CD4-positive, alpha-beta T cell treated with Interleukin-21 for 1 hour (primary cell): Measurements from ENCODE around the gene ELMO1.

Experiments
- DNase-seq: peaks from one replicate; pipeline ENCODE4 v3.0.0-alpha.2; 2020

Gene ELMO1

DNA sequence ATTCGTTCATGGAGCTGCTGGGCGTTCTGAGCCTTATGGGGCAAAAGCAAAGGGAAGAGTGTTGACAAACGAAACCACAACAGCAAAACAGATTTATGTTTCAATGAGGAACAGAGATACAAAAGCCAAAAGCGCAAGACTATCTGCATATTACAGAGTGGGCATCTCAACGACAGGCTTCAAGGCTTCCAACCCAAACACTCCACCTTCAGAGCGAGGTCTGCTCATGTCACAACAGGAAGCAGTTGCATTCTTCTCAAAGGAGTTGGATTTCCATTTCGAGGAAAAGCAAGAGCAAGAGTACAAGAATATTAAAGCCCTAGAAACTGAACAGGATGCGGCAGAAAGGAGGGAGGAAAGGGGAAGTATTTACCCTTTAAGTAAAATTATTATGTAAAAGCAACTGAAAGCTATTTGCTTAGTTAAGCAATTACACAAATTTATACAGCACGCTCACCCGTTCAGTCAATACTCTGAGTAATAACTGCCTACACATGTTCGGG lies 189.3 kb downstream of the ELMO1 start:
- DNase-seq = no peak

DNA sequence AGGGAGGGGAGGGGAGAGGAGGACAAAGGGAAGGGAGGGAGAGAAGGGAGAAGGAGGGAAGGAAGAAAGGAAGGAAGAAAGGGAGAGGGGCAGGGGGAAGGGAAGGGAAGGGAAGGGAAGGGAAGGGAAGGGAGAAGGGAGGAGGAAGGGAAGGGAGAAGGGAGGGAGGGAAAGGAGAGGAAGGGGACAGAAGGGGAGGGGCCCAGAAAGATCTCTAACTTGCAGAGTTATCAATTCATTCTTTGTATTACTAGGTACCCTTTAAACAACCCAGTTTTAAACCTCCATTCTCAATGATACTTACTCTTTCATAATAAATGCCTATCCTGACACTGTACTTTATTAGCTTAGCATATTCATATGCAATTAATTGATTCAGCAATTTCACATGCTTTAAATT lies 192.0 kb downstream of the ELMO1 start:
- no peak for DNase-seq

DNA sequence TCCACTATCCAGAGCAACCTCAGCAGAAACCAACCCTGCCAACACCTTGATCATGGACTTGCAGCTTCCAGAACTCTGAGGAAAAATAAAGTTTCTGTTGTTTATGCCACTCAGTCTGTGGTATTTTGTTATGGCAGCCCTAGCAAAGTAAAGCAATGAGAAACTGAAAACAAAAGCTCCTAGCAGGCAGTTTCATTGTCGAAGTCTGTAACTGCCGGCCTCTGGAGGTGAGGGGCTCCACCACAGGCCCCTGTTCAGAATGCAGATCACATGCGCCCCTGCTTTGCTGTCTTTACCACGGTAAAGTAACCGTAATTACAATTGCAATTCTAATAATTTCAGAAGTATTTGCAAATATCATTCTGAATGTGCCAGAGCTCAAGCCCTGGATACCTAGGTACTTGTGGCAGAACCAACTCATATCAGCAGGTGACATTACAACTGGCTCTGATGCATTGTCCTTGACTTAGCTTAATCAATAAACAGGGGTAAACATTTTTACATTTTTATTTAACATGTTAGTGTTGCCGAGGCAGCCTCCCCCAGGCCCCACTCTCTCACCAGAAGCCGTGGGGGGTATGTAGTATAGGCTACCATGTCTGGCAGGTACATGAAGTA lies 193.2 kb downstream of the ELMO1 start:
- DNase-seq = no peak

DNA sequence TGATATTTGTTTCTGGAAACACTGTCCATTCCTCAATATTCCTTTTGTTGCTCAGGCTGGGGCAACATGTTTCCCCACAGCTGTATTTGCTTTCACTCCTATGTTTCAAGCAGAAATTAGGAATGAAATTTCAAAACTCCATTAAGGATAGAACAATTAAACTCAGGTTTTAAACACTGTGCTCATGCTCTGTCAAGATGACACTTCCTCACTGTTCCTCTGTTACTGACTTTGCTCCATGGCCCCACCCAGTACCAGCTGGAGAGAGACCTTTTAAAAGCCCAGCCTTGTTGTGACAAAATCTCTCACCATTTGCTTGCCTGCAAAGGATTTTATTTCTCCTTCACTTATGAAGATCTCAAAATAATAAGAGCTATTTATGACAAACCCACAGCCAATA lies 197.4 kb downstream of the ELMO1 start:
- no peak for DNase-seq

DNA sequence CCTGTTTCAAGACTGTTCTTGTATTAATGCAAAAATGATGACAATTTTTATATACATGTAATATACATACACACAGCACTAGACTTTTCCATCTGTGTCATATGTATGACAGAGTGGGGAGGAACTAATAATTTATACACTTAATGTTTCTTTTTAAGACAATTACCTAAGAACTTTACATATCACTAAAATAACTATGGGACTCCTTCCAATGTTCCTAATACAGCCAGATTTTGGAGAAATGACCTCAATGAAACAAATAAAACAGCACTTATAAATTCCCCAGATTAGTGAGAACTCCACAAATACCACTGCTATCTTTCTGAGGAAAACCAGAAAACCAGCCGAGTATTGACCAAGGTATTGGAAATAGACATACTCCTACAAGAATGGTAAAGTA lies 199.4 kb downstream of the ELMO1 start:
- DNase-seq = no peak

DNA sequence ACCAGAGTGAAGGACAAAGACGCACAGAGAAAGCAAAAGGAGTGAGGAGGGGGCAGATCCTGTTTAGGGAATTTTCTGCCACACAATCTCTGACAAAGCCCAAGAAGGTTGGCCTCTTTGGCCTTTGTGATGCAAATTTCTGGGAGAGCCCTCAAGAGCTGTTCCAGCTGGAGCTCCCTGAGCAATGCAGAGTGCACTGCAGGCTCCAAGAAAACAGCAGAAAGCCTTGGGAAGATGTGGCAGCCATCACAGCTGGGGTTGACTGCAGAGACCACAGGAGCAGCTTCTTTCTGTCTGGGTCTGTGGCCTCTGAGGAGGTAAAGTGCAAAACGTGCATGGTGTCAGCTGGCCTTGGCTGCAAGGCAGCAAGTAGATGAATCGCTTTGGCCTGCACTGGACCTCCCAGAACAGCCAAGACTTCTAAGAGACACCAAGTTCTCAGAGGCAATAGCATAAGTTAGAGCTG lies 200.2 kb downstream of the ELMO1 start:
- DNase-seq = no peak

DNA sequence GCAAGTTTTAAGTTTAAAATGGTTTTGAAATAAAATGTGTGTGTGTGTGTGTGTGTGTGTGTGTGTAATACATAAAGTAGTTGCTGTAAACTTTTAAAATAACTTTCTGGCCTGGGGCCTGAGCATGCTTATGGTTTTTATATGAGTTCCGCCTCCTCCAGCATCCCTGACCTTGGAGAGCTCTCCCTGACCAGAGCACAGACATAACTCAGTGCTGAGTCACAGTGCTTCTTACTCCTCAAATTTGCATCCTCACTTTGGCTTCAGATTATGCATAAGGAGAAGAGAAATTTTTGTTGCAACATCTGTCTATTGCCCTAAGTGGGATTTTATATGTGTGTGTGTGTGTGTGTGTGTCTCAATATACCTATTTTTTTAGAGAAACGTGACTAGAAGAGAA lies 200.8 kb downstream of the ELMO1 start:
- DNase-seq = no peak

DNA sequence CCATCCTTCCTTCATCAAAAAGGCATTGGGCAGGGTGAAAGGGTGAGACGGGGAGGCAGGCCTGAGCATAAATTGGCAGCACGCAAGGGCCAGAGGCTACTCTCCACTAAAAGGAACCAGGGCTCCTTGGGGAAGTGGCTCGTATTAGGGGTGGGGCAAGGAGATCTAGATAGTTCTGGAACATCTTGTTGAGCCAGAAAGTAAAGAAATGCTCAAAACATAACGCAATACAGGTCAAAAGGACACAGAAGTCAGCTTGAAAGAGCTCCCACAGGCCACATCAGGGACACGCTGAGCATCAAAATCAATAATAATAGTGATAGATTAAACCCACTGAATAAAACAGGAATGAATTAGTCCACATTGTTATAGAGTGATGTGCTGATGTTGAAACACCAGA lies 203.1 kb downstream of the ELMO1 start:
- DNase-seq = no peak

DNA sequence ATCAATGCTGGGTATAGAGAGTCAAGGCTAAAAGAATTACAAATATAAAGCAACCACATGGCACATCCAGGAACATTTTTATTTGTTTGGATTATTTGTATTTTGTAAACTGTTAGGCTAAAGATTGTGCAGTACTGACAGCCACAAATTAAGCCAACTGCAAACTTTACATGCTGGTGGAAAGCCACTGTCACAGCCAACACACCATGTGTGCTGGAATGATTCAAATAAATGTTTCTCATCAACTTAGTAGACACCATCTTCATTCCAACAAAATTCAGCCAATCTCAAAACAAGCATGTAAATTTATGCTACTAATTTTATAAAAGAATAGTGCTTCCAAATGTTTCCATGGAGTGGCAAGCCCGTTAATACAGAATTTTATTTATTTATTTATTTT lies 211.8 kb downstream of the ELMO1 start:
- DNase-seq = no peak

DNA sequence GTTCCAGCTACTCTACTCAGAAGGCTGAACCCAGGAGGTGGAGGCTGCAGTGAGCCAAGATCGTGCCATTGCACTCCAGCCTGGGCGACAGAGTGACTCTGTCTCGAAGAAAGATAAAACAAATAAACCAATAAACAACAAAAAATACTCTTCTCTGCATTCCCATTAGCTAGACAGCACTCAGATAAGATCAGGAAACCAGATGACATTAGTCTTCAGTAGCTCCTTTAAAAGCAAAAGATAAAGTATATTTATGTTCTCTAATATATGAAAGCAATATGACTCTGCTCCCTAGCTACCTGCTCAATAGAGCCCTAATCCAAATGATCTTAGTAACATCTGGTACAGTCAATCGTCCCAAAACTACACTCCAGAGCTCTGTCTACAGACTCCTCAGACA lies 212.9 kb downstream of the ELMO1 start:
- DNase-seq = no peak

DNA sequence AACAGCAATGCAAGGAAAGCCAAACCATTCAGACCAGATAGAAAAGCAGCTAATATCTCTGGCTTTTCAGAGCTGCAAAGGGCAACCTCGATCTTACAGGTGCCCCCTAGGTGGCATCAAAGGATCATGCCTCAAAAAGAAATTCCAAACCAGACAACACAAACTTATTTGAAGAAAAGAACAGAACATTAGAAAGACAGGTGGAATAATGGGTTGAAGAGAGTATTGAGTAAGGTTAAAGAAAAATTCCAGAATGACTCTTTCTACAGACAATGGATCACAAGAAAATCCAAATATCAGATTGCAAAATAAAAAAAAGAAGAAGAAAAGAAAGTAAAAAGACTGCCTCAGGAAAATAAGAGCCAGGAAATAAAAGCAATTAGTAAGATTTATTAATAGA lies 213.7 kb downstream of the ELMO1 start:
- peak; percentile 44 for DNase-seq

DNA sequence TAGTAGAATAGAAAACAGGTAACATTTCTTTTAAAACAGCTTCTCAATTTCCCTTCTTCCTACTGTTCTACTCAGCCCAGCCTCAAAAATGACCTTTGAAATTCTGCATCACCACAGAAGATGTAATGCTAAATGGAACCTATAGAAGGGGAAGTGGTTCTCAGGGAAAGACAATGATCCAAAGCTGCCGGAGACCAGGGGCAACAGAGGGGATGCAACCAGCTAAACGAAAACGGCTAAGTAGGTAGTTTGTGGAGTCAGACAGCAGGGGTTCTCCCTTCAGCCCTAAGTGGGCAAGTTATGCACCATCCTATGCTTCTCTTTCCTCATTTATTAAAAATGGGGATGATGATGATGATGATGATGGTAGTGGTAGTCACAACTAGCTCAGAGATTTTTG lies 214.3 kb downstream of the ELMO1 start:
- DNase-seq = no peak

DNA sequence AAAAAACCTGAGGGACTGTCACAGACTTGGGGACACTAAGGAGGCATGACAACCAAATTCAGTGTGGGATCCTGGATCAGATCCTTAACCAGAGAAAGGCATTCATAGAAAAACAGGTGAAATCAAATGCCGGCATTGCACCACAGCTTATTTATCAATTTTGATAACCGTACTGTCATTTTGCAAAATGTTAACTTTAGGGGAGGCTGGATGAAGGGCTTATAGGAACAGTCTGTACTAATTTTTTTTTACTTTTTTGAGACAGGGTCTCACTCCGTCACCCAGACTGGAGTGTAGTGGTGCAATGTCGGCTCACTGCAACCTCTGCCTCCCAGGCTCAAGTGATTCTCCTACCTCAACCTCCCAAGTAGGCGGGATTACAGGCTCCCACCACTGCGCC lies 217.1 kb downstream of the ELMO1 start:
- no peak for DNase-seq

DNA sequence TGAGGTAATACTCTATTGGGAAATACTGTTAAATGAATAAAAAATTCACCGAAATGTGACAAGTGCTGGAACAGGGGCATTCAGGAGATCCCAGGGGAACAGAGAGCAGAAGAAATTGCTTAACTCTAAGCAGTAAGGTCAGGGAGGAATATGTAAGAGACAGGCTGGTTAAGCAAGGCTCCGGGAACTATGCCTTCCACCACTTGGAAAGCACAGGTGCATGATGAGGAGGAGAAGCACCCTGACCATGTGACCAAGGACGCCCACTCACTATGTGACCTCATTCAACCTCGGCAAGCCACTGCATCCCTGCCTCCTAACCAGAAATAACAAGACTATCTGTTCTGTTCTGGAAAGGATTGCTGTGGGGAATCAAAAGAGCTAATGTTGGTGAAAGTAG lies 218.4 kb downstream of the ELMO1 start:
- no peak for DNase-seq

DNA sequence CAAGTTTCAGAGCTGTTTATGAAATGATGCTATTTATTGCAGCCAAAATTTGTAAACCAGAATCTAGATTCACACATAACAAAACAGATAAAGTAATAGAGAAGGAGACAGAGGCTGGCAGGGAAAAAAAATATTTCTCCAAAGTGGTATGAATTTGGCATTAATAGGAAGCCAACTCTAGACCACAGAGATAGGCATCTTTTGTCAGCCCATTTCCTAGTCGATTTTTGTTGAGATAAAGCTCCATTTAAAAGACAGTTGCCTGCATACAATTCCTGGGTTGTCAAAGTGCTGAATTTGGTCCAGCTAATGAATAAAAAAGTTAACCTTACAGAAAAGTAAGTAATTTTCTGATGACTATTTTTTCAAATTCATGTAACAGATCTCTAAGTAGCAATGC lies 219.3 kb downstream of the ELMO1 start:
- no peak for DNase-seq

DNA sequence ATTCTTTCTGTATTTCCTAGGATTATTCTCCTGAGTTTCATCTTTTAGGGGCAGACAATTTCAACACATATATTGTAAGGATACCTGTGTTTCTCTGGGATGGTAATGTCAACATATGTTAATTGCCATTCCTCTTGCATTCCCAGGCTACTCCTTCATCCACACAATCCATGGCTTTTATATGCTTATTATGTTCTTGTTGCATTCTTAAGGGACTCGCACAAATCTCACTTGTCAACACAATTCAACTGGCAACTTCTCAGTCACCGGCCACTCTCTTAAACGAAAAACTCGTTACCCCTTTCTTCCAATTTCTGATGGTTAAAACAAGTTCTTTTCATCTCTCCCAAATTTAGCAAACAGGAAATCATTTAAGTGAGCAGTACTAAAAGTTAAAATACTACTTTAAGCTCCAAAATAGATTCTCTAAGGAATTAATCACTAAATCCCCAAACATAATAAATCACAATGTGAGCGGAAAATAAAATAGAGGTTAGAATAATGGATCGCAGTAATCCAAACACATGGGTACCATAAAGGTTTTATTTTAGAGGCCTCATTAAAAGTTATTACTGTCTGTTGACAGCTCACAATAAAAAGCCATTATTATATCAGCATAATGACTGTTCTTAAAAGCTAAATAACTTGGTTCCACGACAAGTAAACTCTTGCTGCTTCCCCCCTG lies 223.2 kb downstream of the ELMO1 start:
- no peak for DNase-seq

DNA sequence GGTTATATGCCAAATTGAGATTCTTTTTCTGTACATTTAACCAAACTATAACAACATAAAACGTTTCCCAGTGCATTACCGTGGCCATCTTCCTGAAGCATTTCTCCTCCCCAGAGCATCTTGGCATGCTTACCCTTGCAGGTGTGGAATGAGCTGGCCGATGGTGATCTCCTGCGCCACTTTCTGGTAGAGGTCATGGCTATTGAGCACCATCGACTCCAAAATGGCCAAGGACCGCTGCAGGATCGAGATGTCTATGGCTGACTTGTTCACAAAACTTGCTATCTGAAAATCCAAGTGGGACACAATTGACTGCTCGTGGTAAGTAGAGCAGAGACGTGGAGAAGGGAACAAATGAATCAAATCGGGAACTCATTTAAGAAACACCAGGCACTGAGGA lies 223.9 kb downstream of the ELMO1 start:
- DNase-seq = no peak

DNA sequence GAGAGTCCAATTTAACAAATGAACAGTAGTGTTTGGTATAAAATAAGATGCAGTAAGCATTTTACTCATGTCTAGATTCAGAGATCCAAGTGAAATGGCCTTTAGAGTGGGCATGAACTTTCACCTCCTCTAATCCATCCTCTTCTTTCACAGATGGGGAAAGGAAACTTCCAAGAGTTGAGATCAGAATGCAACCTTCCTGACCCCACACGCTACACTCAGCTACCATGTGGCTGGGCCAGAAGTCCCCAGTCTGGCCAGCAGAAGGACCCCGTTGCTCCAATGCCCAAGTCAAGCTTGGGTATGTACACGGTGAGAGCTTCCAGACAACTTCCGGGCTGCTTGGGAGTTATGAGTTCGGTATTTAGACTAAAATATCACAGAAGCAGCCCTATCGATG lies 228.0 kb downstream of the ELMO1 start:
- no peak for DNase-seq

DNA sequence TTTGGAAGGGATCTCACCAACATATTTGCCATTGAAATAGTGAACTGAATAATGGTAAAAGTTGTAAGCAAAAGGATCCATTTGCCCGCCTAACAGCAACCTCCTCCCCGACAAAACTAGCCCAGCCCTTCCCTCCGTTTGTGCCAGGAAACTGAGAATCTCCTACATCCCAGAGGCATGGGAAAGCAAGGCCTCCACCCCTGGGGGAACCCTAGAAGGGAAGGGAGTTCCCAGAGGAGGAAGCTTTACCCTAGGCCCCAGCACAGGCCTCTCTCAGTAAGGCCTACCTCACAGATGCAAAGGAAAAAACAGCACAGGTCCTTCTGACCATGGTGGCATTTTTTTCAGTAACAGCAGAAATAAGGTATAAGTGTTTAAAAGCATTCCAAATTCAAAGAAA lies 229.7 kb downstream of the ELMO1 start:
- DNase-seq = no peak

DNA sequence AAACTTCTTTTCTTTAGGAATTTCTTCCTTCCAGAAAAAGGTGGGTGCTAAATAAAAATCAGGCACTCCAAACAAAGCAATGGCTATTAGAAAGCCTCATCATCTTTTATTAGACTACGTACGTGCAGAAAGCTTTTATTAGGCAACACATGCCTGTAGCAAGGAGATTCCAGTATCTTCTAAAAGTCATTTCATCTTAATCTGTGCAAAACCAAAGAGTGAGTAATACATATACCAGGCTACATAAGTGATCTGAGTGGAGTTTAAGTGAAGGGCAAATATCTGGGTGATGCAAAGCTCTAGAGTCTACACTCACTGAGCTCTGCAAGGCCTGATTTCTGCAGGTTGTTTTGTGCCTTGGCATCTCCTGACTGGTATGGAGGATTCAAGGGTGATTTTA lies 231.7 kb downstream of the ELMO1 start:
- no peak for DNase-seq

DNA sequence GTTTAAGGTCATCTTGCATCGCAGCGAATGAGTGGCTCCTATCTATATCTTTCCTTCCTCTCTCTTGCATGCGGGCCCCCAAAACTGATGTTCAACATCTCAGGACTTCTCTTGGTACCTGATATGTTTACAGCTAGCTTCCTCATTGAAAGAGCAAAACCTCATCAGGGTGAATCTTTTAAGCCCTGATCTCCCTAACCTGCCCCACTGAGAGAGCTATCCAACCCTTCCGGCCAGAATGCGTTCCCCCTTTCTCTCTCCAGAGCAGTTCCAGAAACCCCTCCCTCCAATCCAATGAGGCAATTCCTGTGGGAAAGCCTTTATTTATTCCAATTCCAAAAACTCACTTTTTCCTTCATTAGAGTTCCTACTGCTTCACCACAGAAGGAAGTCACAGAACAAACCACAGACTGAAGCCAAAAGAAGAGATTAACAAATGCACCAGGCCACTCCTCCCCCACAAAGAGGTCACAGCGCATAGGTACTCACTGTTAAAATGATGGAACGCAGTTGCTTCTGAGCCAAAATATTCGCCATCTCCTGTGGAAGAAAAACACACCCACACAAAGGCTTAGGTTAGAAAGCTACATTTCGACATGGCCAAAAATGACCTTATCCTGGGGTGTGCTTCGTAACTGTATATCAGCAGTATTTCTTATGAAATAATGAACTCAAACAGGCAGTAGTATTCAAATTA lies 232.4 kb downstream of the ELMO1 start:
- no peak for DNase-seq

DNA sequence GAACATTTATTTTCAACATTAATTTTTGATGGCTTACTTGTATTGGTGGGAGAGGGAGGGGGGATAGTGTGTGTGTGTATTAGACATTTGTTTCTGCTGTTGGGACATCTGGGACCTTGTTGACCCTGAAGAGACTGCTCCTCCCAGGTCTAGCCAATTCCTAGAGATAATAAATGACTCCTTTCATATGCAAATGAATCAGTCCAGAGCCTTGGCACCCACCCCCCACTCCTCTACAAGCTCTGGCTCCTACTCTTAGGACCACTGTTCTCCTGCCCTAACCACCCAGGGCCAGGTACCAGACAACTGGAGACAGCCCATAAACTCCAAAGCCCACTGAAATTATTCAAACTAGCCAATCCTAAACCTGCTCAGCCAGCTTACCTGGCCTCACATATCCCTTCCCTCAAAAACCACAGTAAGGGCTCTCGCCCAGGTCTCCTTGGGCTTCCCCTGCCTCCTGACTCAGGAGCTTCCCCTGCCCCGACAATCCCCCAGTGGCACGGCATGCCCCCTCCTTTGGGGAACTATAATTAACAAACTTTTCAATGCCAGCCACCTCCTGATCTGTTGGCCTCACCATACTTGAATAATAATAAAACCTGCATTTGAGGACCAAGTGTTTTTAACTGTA lies 233.3 kb downstream of the ELMO1 start:
- no peak for DNase-seq

DNA sequence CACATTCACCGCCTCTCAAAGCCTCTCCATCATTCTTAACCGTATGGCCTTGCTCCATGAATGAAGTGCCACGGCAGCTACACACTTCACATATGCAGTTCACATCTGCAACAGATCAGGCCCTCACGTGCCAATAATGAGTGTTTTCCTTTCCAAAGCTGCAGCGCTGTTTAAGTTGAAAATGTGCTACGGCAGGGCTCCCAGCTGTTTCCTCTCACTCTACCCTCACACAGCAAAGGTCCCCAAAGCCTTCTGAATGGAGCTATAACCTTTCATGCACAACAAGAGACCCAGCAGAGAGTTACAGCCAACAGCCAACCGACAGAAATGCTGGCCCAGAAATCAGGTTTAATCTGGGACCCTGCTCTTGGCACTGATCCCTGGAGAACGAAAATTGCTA lies 236.1 kb downstream of the ELMO1 start:
- no peak for DNase-seq

DNA sequence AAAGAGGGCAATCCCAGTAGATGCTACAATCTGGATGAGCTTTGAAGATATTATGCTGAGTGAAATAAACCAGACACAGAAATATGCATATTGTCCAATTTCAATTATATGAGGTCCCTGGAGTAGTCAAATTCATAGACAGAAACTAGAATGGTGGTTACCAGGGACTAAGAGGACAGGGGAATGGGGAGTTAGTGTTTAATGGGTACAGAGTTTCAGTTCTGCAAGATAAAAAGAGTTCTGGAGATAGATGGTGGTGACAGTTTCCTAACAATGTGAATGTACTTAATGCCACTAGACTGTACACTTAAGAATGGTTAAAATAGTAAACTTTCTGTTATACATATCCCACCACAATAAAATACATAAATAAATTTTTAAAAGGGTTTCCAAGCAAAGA lies 236.6 kb downstream of the ELMO1 start:
- DNase-seq = no peak
